GM19328 (cell line): Measurements from ENCODE around the gene MPC1.
"Not testable (repeated sequence)": the region's sequence is repeated elsewhere in the genome, so short reads cannot be mapped to it uniquely, and the experiment has no call there.

ENCODE experiments used
- ATAC-seq: cut with Tn5 transposase; IDR thresholded peaks from one replicate; pipeline ENCODE4 v1.9.1; 2021; ENCODE audit warnings: mild to moderate bottlenecking, moderate library complexity; ENCODE audit not compliant: unreplicated experiment

The MPC1 gene

GRCh38 chr6:166382500-166382932 lies 224 bp downstream of the MPC1 start:
- peak; percentile 1 for ATAC-seq

- peak; percentile 42 for ATAC-seq
These were observed 824 bp downstream of the MPC1 start for GRCh38 chr6:166381733-166382499.

- no peak for ATAC-seq
These were observed 1.4 kb downstream of the MPC1 start for GRCh38 chr6:166381381-166381732.

- no peak for ATAC-seq
These were observed 2.9 kb downstream of the MPC1 start for GRCh38 chr6:166379800-166380199.

GRCh38 chr6:166379103-166379586 lies 3.6 kb downstream of the MPC1 start:
- ATAC-seq, result no peak

- no peak for ATAC-seq
These were observed 5.0 kb downstream of the MPC1 start for GRCh38 chr6:166377721-166378120.

GRCh38 chr6:166375013-166375412 lies 7.7 kb downstream of the MPC1 start:
- no peak for ATAC-seq

- ATAC-seq, result no peak
These were observed 12.3 kb downstream of the MPC1 start for GRCh38 chr6:166370489-166370888.

GRCh38 chr6:166369782-166370181 lies 13.0 kb downstream of the MPC1 start:
- ATAC-seq, result no peak

- ATAC-seq, result no peak
These were observed 15.8 kb downstream of the MPC1 start for GRCh38 chr6:166366921-166367320.

- ATAC-seq, result no peak
These were observed 16.9 kb downstream of the MPC1 start for GRCh38 chr6:166365806-166366205.

- ATAC-seq, result no peak
These were observed 17.5 kb downstream of the MPC1 start for GRCh38 chr6:166365221-166365620.

GRCh38 chr6:166364456-166364855 lies 18.3 kb downstream of the MPC1 start:
- ATAC-seq, result no peak

- not testable (repeated sequence) for ATAC-seq
These were observed 20.3 kb downstream of the MPC1 start for GRCh38 chr6:166362427-166362826.

GRCh38 chr6:166361077-166361429 lies 21.7 kb downstream of the MPC1 start:
- no peak for ATAC-seq

GRCh38 chr6:166360243-166361076 lies 22.3 kb downstream of the MPC1 start:
- no peak for ATAC-seq

GRCh38 chr6:166355552-166355951 lies 27.2 kb downstream of the MPC1 start:
- no peak for ATAC-seq

GRCh38 chr6:166354965-166355364 lies 27.8 kb downstream of the MPC1 start:
- no peak for ATAC-seq

GRCh38 chr6:166354143-166354542 lies 28.6 kb downstream of the MPC1 start:
- no peak for ATAC-seq

GRCh38 chr6:166353507-166353906 lies 29.2 kb downstream of the MPC1 start:
- no peak for ATAC-seq

- no peak for ATAC-seq
These were observed 29.8 kb downstream of the MPC1 start for GRCh38 chr6:166352923-166353322.

- peak; percentile 86 for ATAC-seq
These were observed 30.9 kb downstream of the MPC1 start for GRCh38 chr6:166351715-166352285.
